ENCODE results near the gene FRAS1.

- TF ChIP-seq RAD21 (IDR thresholded peaks at IDR 0.05 in 1 of 2, conservative IDR thresholded peaks at IDR 0.05 in 1 of 2; ENCODE audit: low read depth in 2 of 2, low read length in 2 of 2) (no peak), CTCF (IDR thresholded peaks at IDR 0.05; ENCODE audit: control extremely low read depth in 1 of 3, insufficient read depth in 1 of 3, low read depth in 1 of 3, low read length in 3 of 3) (no peak), EP300 (IDR thresholded peaks at IDR 0.05; ENCODE audit: borderline replicate concordance in 1 of 2, low read depth in 2 of 2, low read length in 2 of 2) (no peak), TEAD4 (IDR thresholded peaks at IDR 0.05; ENCODE audit: low read depth, low read length) (no peak), JUND (IDR thresholded peaks at IDR 0.05; ENCODE audit: low read length) (no peak), E2F6 (IDR thresholded peaks at IDR 0.05) (no peak), TAF1 (IDR thresholded peaks at IDR 0.05; ENCODE audit: low read depth, low read length) (no peak), NRF1 (IDR thresholded peaks at IDR 0.05; ENCODE audit: low read depth, low read length) (no peak)
These were observed 256.6 kb downstream of the FRAS1 start for GRCh38 chr4:78313754-78314120.

All from H1 (cell line).